Mucosa of rectum (tissue), 2 donors: ENCODE measurements around the gene ZBTB2.

Source experiments
- H3K27ac ChIP-seq, 2 donors: one replicate each; pipeline ENCODE4 v1.7.0; 2013; ENCODE audit warnings: inconsistent platforms in 2 of 2, low read depth in 2 of 2, low read length in 2 of 2
- H3K27me3 ChIP-seq, 2 donors: one replicate each; pipeline ENCODE4 v1.7.0; 2013; ENCODE audit warnings: low read length in 2 of 2; ENCODE audit not compliant: control insufficient read depth in 2 of 2, insufficient read depth in 2 of 2
- H3K36me3 ChIP-seq, 2 donors: one replicate each; pipeline ENCODE4 v1.7.0; 2013; ENCODE audit warnings: low read length in 2 of 2; ENCODE audit not compliant: control insufficient read depth in 2 of 2, insufficient read depth in 2 of 2
- H3K4me1 ChIP-seq, 2 donors: one replicate each; pipeline ENCODE4 v1.7.0; 2013; ENCODE audit warnings: low read length in 2 of 2, mild to moderate bottlenecking in 1 of 2; ENCODE audit not compliant: control insufficient read depth in 2 of 2, insufficient read depth in 2 of 2
- H3K4me3 ChIP-seq, 2 donors: one replicate each; pipeline ENCODE4 v1.7.0; 2013; ENCODE audit warnings: low read length in 2 of 2
- H3K9ac ChIP-seq, 2 donors: one replicate each; pipeline ENCODE4 v1.7.0; 2013; ENCODE audit warnings: low read length in 2 of 2, low read depth in 1 of 2, mild to moderate bottlenecking in 1 of 2
- H3K9me3 ChIP-seq, 2 donors: one replicate each; pipeline ENCODE4 v1.7.0; 2013; ENCODE audit warnings: low read length in 2 of 2; ENCODE audit not compliant: control insufficient read depth in 2 of 2
- donor health status: healthy.
- donor health status: Normal muscosa, but diverticular disease.

ZBTB2 gene

GRCh38 chr6:151408858-151409257 lies 17.5 kb upstream of the ZBTB2 start:
- Histone ChIP-seq H3K36me3 (peaks cover 13 to 27% of the 10 kb centered on the region in 2 donors), H3K27me3 (no peaks in the 10 kb centered on the region), H3K9ac (no peak overlapping the region), H3K4me3 (no peak overlapping the region), H3K4me1 (no peaks in the 10 kb centered on the region), H3K27ac (no peak overlapping the region), H3K9me3 (no peaks in the 10 kb centered on the region)

DNA sequence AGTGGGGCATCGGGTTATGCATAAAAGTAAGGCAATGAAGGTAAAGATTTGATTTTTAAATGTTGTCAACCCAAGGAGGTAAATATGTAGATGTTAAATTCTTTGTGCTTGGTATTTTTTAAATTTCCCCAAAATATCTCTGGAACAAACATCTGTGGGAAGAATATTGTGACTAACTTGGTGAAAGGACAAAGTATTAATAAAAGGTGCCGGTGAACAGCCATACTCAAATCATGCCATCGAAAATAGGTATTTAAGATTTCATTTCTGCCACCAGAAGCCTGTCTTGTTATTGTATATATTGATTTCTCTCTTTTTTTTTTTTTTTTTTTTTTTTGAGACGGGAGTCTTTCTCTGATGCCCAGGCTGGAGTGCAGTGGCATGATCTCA lies 12.6 kb upstream of the ZBTB2 start:
- Histone ChIP-seq H3K27ac (no peak overlapping the region), H3K36me3 (peaks cover 7 to 20% of the 10 kb centered on the region in 2 donors), H3K4me1 (no peaks in the 10 kb centered on the region), H3K9ac (no peak overlapping the region), H3K9me3 (no peaks in the 10 kb centered on the region), H3K27me3 (no peaks in the 10 kb centered on the region), H3K4me3 (no peak overlapping the region)

DNA sequence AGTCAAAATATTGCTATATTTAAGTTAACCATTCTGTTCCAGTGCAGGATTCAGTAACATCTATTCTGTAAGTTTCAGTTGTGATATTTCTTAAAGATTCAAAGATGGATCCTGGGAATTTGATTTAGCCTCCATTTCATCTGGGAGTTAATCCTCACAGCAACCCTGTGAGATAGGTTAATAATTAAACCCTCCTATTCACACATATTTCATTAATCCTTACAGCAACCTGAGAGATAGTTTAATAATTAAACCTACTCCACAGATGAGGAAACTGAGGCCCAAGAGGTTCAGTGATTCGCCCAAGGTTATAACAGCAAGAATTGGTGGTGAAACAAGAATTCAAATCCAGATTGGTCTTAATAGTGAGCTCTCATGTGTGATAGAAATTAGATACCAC lies 10.9 kb upstream of the ZBTB2 start:
- no peaks in the 10 kb centered on the region for H3K27me3 ChIP-seq
- H3K36me3 ChIP-seq = peaks cover 7 to 20% of the 10 kb centered on the region in 2 donors
- H3K27ac ChIP-seq = no peak overlapping the region
- H3K4me1 ChIP-seq = no peaks in the 10 kb centered on the region
- H3K4me3 ChIP-seq = no peak overlapping the region
- no peaks in the 10 kb centered on the region for H3K9me3 ChIP-seq
- no peak overlapping the region for H3K9ac ChIP-seq

GRCh38 chr6:151400473-151400872 lies 9.1 kb upstream of the ZBTB2 start:
- no peak overlapping the region for H3K4me3 ChIP-seq
- no peaks in the 10 kb centered on the region for H3K9me3 ChIP-seq
- H3K36me3 ChIP-seq = peaks cover 7 to 18% of the 10 kb centered on the region in 2 donors
- no peaks in the 10 kb centered on the region for H3K4me1 ChIP-seq
- no peak overlapping the region for H3K9ac ChIP-seq
- no peaks in the 10 kb centered on the region for H3K27me3 ChIP-seq
- no peak overlapping the region for H3K27ac ChIP-seq

DNA sequence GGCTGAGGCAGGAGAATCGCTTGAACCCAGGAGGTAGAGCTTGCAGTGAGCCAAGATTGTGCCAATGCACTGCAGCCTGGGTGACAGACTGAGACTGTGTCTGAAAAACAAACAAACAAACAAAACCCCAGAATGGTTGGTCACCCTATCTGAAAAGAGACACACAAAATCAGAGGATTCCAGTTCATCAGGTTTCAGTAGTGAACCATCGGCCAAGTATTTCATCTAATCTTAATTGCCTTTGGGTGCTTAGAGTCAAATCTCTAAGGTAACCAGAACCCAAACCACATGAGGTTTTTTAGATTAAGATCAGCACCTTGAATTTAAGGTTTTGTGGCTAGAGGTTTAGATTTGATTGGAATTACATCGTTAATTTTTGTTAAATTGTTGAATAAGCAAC lies 8.3 kb upstream of the ZBTB2 start:
- Histone ChIP-seq H3K9ac (no peak overlapping the region), H3K27me3 (no peaks in the 10 kb centered on the region), H3K27ac (no peak overlapping the region), H3K4me3 (no peak overlapping the region), H3K36me3 (peaks cover 7 to 18% of the 10 kb centered on the region in 2 donors), H3K9me3 (no peaks in the 10 kb centered on the region), H3K4me1 (peaks cover 3% of the 10 kb centered on the region in 2 donors)

GRCh38 chr6:151393410-151393809 lies 2.1 kb upstream of the ZBTB2 start:
- H3K4me1 ChIP-seq = peaks cover 23 to 34% of the 10 kb centered on the region in 2 donors
- no peak overlapping the region for H3K9ac ChIP-seq
- no peak overlapping the region for H3K4me3 ChIP-seq
- peaks cover 0 to 4% of the 10 kb centered on the region in 2 donors for H3K36me3 ChIP-seq
- no peaks in the 10 kb centered on the region for H3K9me3 ChIP-seq
- H3K27me3 ChIP-seq = no peaks in the 10 kb centered on the region
- no peak overlapping the region for H3K27ac ChIP-seq

DNA sequence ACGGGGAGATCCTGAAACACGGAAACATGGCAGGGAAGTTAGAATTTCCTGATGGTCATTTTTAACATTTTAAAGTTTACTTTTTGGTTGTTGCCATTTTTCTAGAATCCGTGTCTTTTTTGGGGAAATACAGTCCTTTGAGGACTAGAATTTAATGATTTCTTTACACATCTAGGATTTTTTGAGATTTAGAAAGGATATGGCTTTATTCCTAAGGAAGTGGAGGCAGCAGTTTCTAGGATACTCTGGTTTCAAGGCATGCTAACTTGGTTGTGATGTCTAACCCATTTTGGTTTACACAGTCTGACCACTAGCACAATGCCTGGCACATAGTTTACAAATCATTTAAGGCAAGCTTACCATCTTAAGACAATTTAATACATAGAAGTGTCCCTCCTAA lies 1.1 kb upstream of the ZBTB2 start:
- peaks cover 0 to 2% of the 10 kb centered on the region in 2 donors for H3K36me3 ChIP-seq
- peak overlapping the region; percentile 90 to 91 for H3K4me3 ChIP-seq
- H3K4me1 ChIP-seq = peaks cover 23 to 37% of the 10 kb centered on the region in 2 donors
- H3K9ac ChIP-seq = peak overlapping the region; percentile 56 to 95
- no peaks in the 10 kb centered on the region for H3K27me3 ChIP-seq
- H3K27ac ChIP-seq = peak overlapping the region; percentile 38 to 99
- no peaks in the 10 kb centered on the region for H3K9me3 ChIP-seq

DNA sequence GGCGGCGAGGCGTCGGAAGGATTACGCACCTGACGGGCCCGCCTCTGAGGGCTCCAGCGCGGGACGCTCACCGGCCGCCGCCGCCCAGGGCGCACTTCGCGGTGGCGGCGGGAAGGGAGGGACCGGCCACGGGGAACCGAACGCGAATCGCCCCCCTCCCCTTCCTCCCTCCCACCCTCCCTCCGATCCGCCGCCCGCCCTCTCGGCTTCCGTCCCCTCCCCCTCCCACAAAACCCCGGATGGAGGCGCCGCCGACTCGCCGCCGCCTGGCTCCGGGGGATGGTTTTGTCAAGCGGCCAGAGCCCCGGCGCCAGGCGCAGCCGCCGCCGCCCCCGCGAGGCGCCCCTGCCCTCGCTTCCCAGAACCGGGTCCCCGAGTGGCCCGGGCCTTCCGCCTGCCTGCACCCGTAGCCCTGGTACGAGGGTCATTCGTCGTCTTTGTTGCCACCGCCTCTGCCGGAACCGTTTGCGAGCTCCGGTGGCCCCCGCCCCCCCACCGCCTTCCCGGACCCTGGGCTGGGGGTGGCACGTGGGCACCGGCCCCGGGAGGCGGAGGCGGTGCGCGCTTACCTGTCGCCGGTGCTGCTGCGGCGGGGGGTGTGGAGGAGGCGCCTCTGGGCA lies 398 bp downstream of the ZBTB2 start:
- Histone ChIP-seq H3K9me3 (no peaks in the 10 kb centered on the region), H3K27ac (peak overlapping the region; percentile 98 to 99), H3K36me3 (peaks cover 0 to 2% of the 10 kb centered on the region in 2 donors), H3K9ac (peak overlapping the region; percentile 65 to 95), H3K4me1 (peaks cover 23 to 37% of the 10 kb centered on the region in 2 donors), H3K27me3 (no peaks in the 10 kb centered on the region), H3K4me3 (peak overlapping the region; percentile 90 to 91)

- Histone ChIP-seq H3K36me3 (peaks cover 0 to 2% of the 10 kb centered on the region in 2 donors), H3K4me3 (peak overlapping the region; percentile 91 to 92), H3K4me1 (peaks cover 23 to 37% of the 10 kb centered on the region in 2 donors), H3K9ac (peak overlapping the region; percentile 93 to 96), H3K9me3 (no peaks in the 10 kb centered on the region), H3K27me3 (no peaks in the 10 kb centered on the region), H3K27ac (peak overlapping the region; percentile 98 to 99)
Measured at GRCh38 chr6:151390276-151390850, 996 bp downstream of the ZBTB2 start.

GRCh38 chr6:151389618-151390275 lies 1.6 kb downstream of the ZBTB2 start:
- peaks cover 0 to 2% of the 10 kb centered on the region in 2 donors for H3K36me3 ChIP-seq
- peaks cover 21 to 34% of the 10 kb centered on the region in 2 donors for H3K4me1 ChIP-seq
- H3K27me3 ChIP-seq = no peaks in the 10 kb centered on the region
- peak overlapping the region; percentile 93 to 96 for H3K9ac ChIP-seq
- peak overlapping the region; percentile 98 to 99 for H3K27ac ChIP-seq
- H3K4me3 ChIP-seq = peak overlapping the region; percentile 91 to 92
- H3K9me3 ChIP-seq = no peaks in the 10 kb centered on the region
